AG04450 (cell line): Measurements from ENCODE around the gene CHCHD3. TPM values are rescaled to one million over a fixed set of nuclear protein-coding genes. Genes with fewer than 3 reads are reported as not detected.

ENCODE experiments used
- CTCF ChIA-PET: fragments of 300-600, 350-600 bp; formaldehyde crosslinking; extraction: SDS; loops from one replicate; lab custom pipeline; 2022; ENCODE audit warnings: antibody characterized with exemption, inconsistent platforms; lab: Charles Lee
- POLR2A ChIA-PET: fragments of 350-600 bp; formaldehyde crosslinking; extraction: SDS; loops from one replicate; lab custom pipeline; 2021; ENCODE audit warnings: antibody characterized with exemption, inconsistent platforms; lab: Yijun Ruan, JAX
- DNase-seq: peaks from one replicate; pipeline ENCODE4 v3.0.0-alpha.2; 2011; ENCODE audit warnings: low read depth, low spot score
- H3K27ac ChIP-seq: one replicate; pipeline ENCODE4 v1.5.1; 2012; ENCODE audit warnings: low read depth, low read length, control low read depth
- H3K27me3 ChIP-seq: one replicate; pipeline ENCODE4 v1.6.0; 2012; ENCODE audit warnings: low read length; ENCODE audit not compliant: control insufficient read depth, insufficient read depth
- H3K4me3 ChIP-seq: 2 replicates; pipeline ENCODE4 v1.5.1; 2011; ENCODE audit warnings: mild to moderate bottlenecking, low read depth, low read length, control low read depth
- H3K9me3 ChIP-seq: 2 replicates; pipeline ENCODE4 v1.5.1; 2012; ENCODE audit warnings: low read length; ENCODE audit not compliant: control insufficient read depth, insufficient read depth
- CTCF ChIP-seq: IDR thresholded peaks from 2 replicates; pipeline ENCODE4 v1.5.1; 2011; ENCODE audit warnings: low read depth, low read length, control low read depth, inconsistent platforms
- polyA plus RNA-seq: library from polyadenylated mRNA; depleted of rRNA; stranded (reverse); fragments of >200 nt; gene quantifications from 2 replicates; pipeline ENCODE4 v1.2.3, GENCODE V29; 2011

The CHCHD3 gene
- polyA plus RNA-seq, 1 experiment, result 77.8 TPM

- POLR2A ChIA-PET, result no interaction called here
Measured at GRCh38 chr7:133108023-133108422, 26.1 kb upstream of the CHCHD3 start.

GRCh38 chr7:133102276-133103060, 20.6 kb upstream of the CHCHD3 start:
- no peak for DNase-seq
- CTCF ChIA-PET, result no interaction called here
- POLR2A ChIA-PET, result no interaction called here
- Histone ChIP-seq H3K4me3 (no peak overlapping the region), H3K9me3 (no peaks in the 10 kb centered on the region), H3K27me3 (peaks cover 6% of the 10 kb centered on the region), H3K27ac (no peak overlapping the region)
- no peak for TF ChIP-seq CTCF

More at GRCh38 chr7:133108023-133108422, 26.1 kb upstream of the CHCHD3 start:
- CTCF ChIA-PET, result no interaction called here
- Histone ChIP-seq H3K27ac (no peak overlapping the region), H3K4me3 (no peak overlapping the region), H3K27me3 (no peaks in the 10 kb centered on the region), H3K9me3 (no peaks in the 10 kb centered on the region)
- TF ChIP-seq CTCF, result no peak
- no peak for DNase-seq

GRCh38 chr7:133099633-133100286, 17.9 kb upstream of the CHCHD3 start:
- POLR2A ChIA-PET, result interaction anchor here (0.7 kb wide), 1 partner anchor 18 kb away, joined by 3 read pairs; the partner anchor contains the start of gene CHCHD3
- CTCF ChIA-PET, result no interaction called here

GRCh38 chr7:133095119-133095671, 13.3 kb upstream of the CHCHD3 start:
- DNase-seq, result no peak
- ChIA-PET CTCF (no interaction called here), POLR2A (no interaction called here)
- peaks cover 6% of the 10 kb centered on the region for H3K27me3 ChIP-seq
- no peak overlapping the region for H3K27ac ChIP-seq
- no peak for TF ChIP-seq CTCF
- no peaks in the 10 kb centered on the region for H3K9me3 ChIP-seq
- H3K4me3 ChIP-seq, result no peak overlapping the region

More at GRCh38 chr7:133099633-133100286, 17.9 kb upstream of the CHCHD3 start:
- no peak for TF ChIP-seq CTCF
- Histone ChIP-seq H3K27ac (no peak overlapping the region), H3K4me3 (no peak overlapping the region), H3K9me3 (no peaks in the 10 kb centered on the region), H3K27me3 (peaks cover 10% of the 10 kb centered on the region)
- no peak for DNase-seq
